HG02759 (cell line): ENCODE data around the gene PCSK5.

Experiments
- ATAC-seq: cut with Tn5 transposase; IDR thresholded peaks from one replicate; pipeline ENCODE4 v1.9.1; 2021; ENCODE audit warnings: mild to moderate bottlenecking, moderate library complexity; ENCODE audit not compliant: unreplicated experiment

The PCSK5 gene

GRCh38 chr9:76176171-76176570, 285.7 kb downstream of the PCSK5 start:
- ATAC-seq: no peak

GRCh38 chr9:76177931-76178330, 287.5 kb downstream of the PCSK5 start:
- no peak for ATAC-seq

GRCh38 chr9:76180541-76180940, 290.1 kb downstream of the PCSK5 start:
- ATAC-seq: no peak

- ATAC-seq: no peak
These were observed 290.7 kb downstream of the PCSK5 start for GRCh38 chr9:76181020-76181641.

- ATAC-seq: no peak
These were observed 291.3 kb downstream of the PCSK5 start for GRCh38 chr9:76181781-76182180.

- ATAC-seq: no peak
These were observed 295.0 kb downstream of the PCSK5 start for GRCh38 chr9:76185432-76185831.

- ATAC-seq: no peak
These were observed 297.8 kb downstream of the PCSK5 start for GRCh38 chr9:76188286-76188685.

GRCh38 chr9:76188905-76189304, 298.4 kb downstream of the PCSK5 start:
- ATAC-seq: no peak

- no peak for ATAC-seq
These were observed 301.0 kb downstream of the PCSK5 start for GRCh38 chr9:76191493-76191892.

GRCh38 chr9:76192013-76192412, 301.5 kb downstream of the PCSK5 start:
- no peak for ATAC-seq

- ATAC-seq: no peak
These were observed 304.4 kb downstream of the PCSK5 start for GRCh38 chr9:76194896-76195295.

- no peak for ATAC-seq
These were observed 307.9 kb downstream of the PCSK5 start for GRCh38 chr9:76198336-76198735.

- ATAC-seq: no peak
These were observed 309.8 kb downstream of the PCSK5 start for GRCh38 chr9:76200315-76200714.

- no peak for ATAC-seq
These were observed 310.3 kb downstream of the PCSK5 start for GRCh38 chr9:76200745-76201144.

GRCh38 chr9:76203373-76203772, 312.9 kb downstream of the PCSK5 start:
- no peak for ATAC-seq

- no peak for ATAC-seq
These were observed 316.3 kb downstream of the PCSK5 start for GRCh38 chr9:76206821-76207220.

- no peak for ATAC-seq
These were observed 323.3 kb downstream of the PCSK5 start for GRCh38 chr9:76213751-76214150.

- no peak for ATAC-seq
These were observed 324.6 kb downstream of the PCSK5 start for GRCh38 chr9:76215066-76215465.

- ATAC-seq: no peak
These were observed 325.7 kb downstream of the PCSK5 start for GRCh38 chr9:76216161-76216649.

- no peak for ATAC-seq
These were observed 327.8 kb downstream of the PCSK5 start for GRCh38 chr9:76218117-76218885.

- no peak for ATAC-seq
These were observed 328.5 kb downstream of the PCSK5 start for GRCh38 chr9:76218886-76219445.

GRCh38 chr9:76219560-76220151, 329.2 kb downstream of the PCSK5 start:
- no peak for ATAC-seq
